HEK293 (cell line): Measurements from ENCODE around the gene PDE4D.
"Not testable (repeated sequence)": the region's sequence is repeated elsewhere in the genome, so short reads cannot be mapped to it uniquely, and the experiment has no call there.

Source experiments
- CTCF ChIA-PET: fragments of 350-600 bp; formaldehyde crosslinking; extraction: SDS; loops from one replicate; lab custom pipeline; 2021; ENCODE audit warnings: antibody characterized with exemption; lab: Yijun Ruan, JAX
- POLR2A ChIA-PET: fragments of 300-600 bp; formaldehyde crosslinking; extraction: SDS; loops from one replicate; lab custom pipeline; 2020; ENCODE audit warnings: antibody characterized with exemption, inconsistent platforms; lab: Yijun Ruan, JAX
- H3K27ac ChIP-seq: fragments of 200-500 bp; sonication (Bioruptor generic); 2 replicates; pipeline ENCODE4 v1.5.1; 2014; ENCODE audit warnings: low read depth, low read length, control low read depth, inconsistent platforms; ENCODE audit errors: extremely low read depth
- H3K36me3 ChIP-seq, 2 experiments: fragments of 200-500 bp in 1 of 2; sonication (Bioruptor generic) in 1 of 2; 1 replicate in 1 of 2; 2 replicates in 1 of 2; pipeline ENCODE4 v1.5.1; 2014 to 2017; ENCODE audit warnings: inconsistent platforms in 2 of 2, low read length in 2 of 2; ENCODE audit not compliant: control insufficient read depth in 2 of 2, insufficient read depth in 1 of 2
- H3K4me1 ChIP-seq: fragments of 200-500 bp; sonication (Bioruptor generic); 2 replicates; pipeline ENCODE4 v1.5.1; 2014; ENCODE audit warnings: mild to moderate bottlenecking, low read length, inconsistent platforms; ENCODE audit not compliant: control insufficient read depth, insufficient read depth
- H3K4me3 ChIP-seq: 2 replicates; pipeline ENCODE4 v1.5.1; 2011; ENCODE audit warnings: low read depth, mild to moderate bottlenecking, control low read depth, low read length, moderate library complexity
- H3K9me3 ChIP-seq: fragments of 200-500 bp; sonication (Bioruptor generic); 2 replicates; pipeline ENCODE4 v1.5.1; 2014; ENCODE audit warnings: low read depth, low read length, inconsistent platforms; ENCODE audit not compliant: control insufficient read depth, insufficient read depth
- EGR2 ChIP-seq: fragments of 450-650 bp; formaldehyde crosslinking; IDR thresholded peaks from 2 replicates; pipeline ENCODE4 v1.5.1; 2016; ENCODE audit warnings: low read depth, missing biosample characterization, missing genetic modification characterization
- GLI2 ChIP-seq: fragments of 450-650 bp; formaldehyde crosslinking; IDR thresholded peaks from 2 replicates; pipeline ENCODE4; 2017; ENCODE audit warnings: missing biosample characterization, missing genetic modification characterization, low read depth, borderline replicate concordance
- GLI4 ChIP-seq: fragments of 450-650 bp; formaldehyde crosslinking; IDR thresholded peaks from 2 replicates; pipeline ENCODE4 v1.5.1; 2016; ENCODE audit warnings: missing biosample characterization, missing genetic modification characterization
- KLF10 ChIP-seq: fragments of 450-650 bp; IDR thresholded peaks from 2 replicates; pipeline ENCODE4 v1.5.1; 2018; ENCODE audit warnings: missing biosample characterization, mild to moderate bottlenecking, missing genetic modification characterization
- OVOL3 ChIP-seq: fragments of 450-650 bp; formaldehyde crosslinking; IDR thresholded peaks from 2 replicates; pipeline ENCODE4 v1.5.1; 2016; ENCODE audit warnings: missing biosample characterization, missing genetic modification characterization
- PATZ1 ChIP-seq: fragments of 450-650 bp; formaldehyde crosslinking; IDR thresholded peaks from 2 replicates; pipeline ENCODE4 v1.5.1; 2016; ENCODE audit warnings: missing biosample characterization, missing genetic modification characterization
- PRDM2 ChIP-seq: fragments of 450-650 bp; formaldehyde crosslinking; IDR thresholded peaks from 2 replicates; pipeline ENCODE4 v1.5.1; 2016; ENCODE audit warnings: missing biosample characterization, missing genetic modification characterization, borderline replicate concordance
- SP2 ChIP-seq: fragments of 450-650 bp; formaldehyde crosslinking; IDR thresholded peaks from 2 replicates; pipeline ENCODE4 v1.5.1; 2016; ENCODE audit warnings: missing biosample characterization, missing genetic modification characterization
- YY1 ChIP-seq: fragments of 450-650 bp; formaldehyde crosslinking; IDR thresholded peaks from 2 replicates; pipeline ENCODE4 v1.5.1; 2018; ENCODE audit warnings: missing biosample characterization, missing genetic modification characterization
- ZFP37 ChIP-seq: fragments of 450-650 bp; formaldehyde crosslinking; IDR thresholded peaks from 2 replicates; pipeline ENCODE4 v1.5.1; 2016; ENCODE audit warnings: missing biosample characterization, missing genetic modification characterization
- ZNF174 ChIP-seq: fragments of 450-650 bp; formaldehyde crosslinking; IDR thresholded peaks from 2 replicates; pipeline ENCODE4 v1.5.0; 2017; ENCODE audit warnings: missing biosample characterization, mild to moderate bottlenecking, missing genetic modification characterization
- ZNF311 ChIP-seq: fragments of 450-650 bp; formaldehyde crosslinking; IDR thresholded peaks from 2 replicates; pipeline ENCODE4 v1.5.1; 2017; ENCODE audit warnings: missing biosample characterization, missing genetic modification characterization, borderline replicate concordance
- ZNF335 ChIP-seq: fragments of 450-650 bp; formaldehyde crosslinking; conservative IDR thresholded peaks from 2 replicates; pipeline ENCODE4 v1.5.1; 2016; ENCODE audit warnings: missing biosample characterization, missing genetic modification characterization
- ZNF513 ChIP-seq: fragments of 450-650 bp; IDR thresholded peaks from 2 replicates; pipeline ENCODE4 v1.5.1; 2018; ENCODE audit warnings: missing biosample characterization, missing genetic modification characterization
- ZNF544 ChIP-seq: fragments of 450-650 bp; formaldehyde crosslinking; IDR thresholded peaks from 2 replicates; pipeline ENCODE4 v1.5.0; 2017; ENCODE audit warnings: missing biosample characterization, missing genetic modification characterization
- ZNF645 ChIP-seq: fragments of 450-650 bp; formaldehyde crosslinking; IDR thresholded peaks from 2 replicates; pipeline ENCODE4; 2016; ENCODE audit warnings: missing biosample characterization, missing genetic modification characterization
- ZNF670 ChIP-seq: fragments of 450-650 bp; formaldehyde crosslinking; IDR thresholded peaks from 2 replicates; pipeline ENCODE4 v1.5.1; 2016; ENCODE audit warnings: missing biosample characterization, missing genetic modification characterization, low read depth
- ZNF791 ChIP-seq: fragments of 450-650 bp; formaldehyde crosslinking; IDR thresholded peaks from 2 replicates; pipeline ENCODE4 v1.5.1; 2016; ENCODE audit warnings: missing biosample characterization, missing genetic modification characterization

Gene PDE4D

DNA sequence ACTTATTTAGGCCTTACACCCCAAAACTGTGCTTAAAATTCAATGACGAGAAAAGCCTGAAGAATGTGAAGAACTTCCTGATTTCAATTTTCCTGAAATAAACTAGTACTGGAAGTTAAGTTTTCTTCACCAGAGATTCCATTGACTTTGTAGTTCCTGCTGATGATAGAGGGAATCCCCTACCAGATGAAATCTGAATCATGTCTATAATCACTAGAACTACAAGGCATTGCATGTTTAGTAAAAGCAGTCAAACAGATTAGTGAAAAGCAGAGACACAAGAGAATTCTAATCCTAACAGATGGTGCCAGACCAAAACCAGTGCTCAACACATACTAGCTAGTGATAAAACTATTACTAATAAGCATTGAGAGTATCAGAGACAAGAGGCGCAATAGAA, 130.0 kb downstream of the PDE4D start:
- H3K4me1 ChIP-seq: peaks cover 27% of the 10 kb centered on the region
- POLR2A ChIA-PET: no interaction called here
- TF ChIP-seq ZNF174 (tag by site-specific recombination) (no peak), ZNF544 (tag by site-specific recombination) (no peak), GLI4 (no peak), ZNF335 (tag by site-specific recombination) (no peak), GLI2 (no peak), PATZ1 (no peak), SP2 (tag by site-specific recombination) (no peak), ZNF670 (tag by site-specific recombination) (no peak), ZNF513 (tag by site-specific recombination) (no peak), PRDM2 (tag by site-specific recombination) (no peak), ZFP37 (tag by site-specific recombination) (no peak), ZNF311 (no peak), EGR2 (tag by site-specific recombination) (no peak), ZNF645 (tag by site-specific recombination) (no peak), KLF10 (tag by site-specific recombination) (no peak), OVOL3 (no peak), ZNF791 (no peak), YY1 (tag by site-specific recombination) (no peak)
- TF ChIP-seq, all 188 proteins: peak for 0
- CTCF ChIA-PET: interaction anchor here (0.5 kb wide), 1 partner anchor 1101 kb away, joined by 3 read pairs; no protein-coding TSS in a partner anchor
- Histone ChIP-seq H3K36me3 (no peaks in the 10 kb centered on the region), H3K4me3 (no peak overlapping the region), H3K9me3 (no peaks in the 10 kb centered on the region), H3K27ac (no peak overlapping the region)

GRCh38 chr5:59762232-59762631, 131.3 kb downstream of the PDE4D start:
- H3K27ac ChIP-seq, H3K9me3 ChIP-seq, POLR2A ChIA-PET, H3K4me3 ChIP-seq, CTCF ChIA-PET, H3K36me3 ChIP-seq: not testable (repeated sequence)
- H3K4me1 ChIP-seq: peaks cover 29% of the 10 kb centered on the region
